Heart left ventricle (tissue), 16 donors: ENCODE measurements around the gene ANKH. TPM values are rescaled to one million over a fixed set of nuclear protein-coding genes. Genes with fewer than 3 reads are reported as not detected.
"Not testable (repeated sequence)": the region's sequence is repeated elsewhere in the genome, so short reads cannot be mapped to it uniquely, and the experiment has no call there.

Source experiments
- ATAC-seq, 4 donors: fragments of 200-7000 bp; cut with Tn5 transposase; one replicate each; pipeline ENCODE4 v1.9.1; 2020 to 2022; ENCODE audit warnings: moderate library complexity in 4 of 4, mild to moderate bottlenecking in 3 of 4, moderate number of reproducible peaks in 1 of 4
- DNase-seq, 5 donors: peaks; one replicate each; pipeline ENCODE4 v3.0.0-alpha.2; 2020
- H3K27ac ChIP-seq, 12 donors: fragments of 200-600 bp; sonication (generic) in 4 of 12; one replicate each; pipeline versions ENCODE4 v1.5.0 to v1.8.0; 2016 to 2022; ENCODE audit warnings: mild to moderate bottlenecking in 2 of 12
- H3K27me3 ChIP-seq, 9 donors: fragments of 200-600 bp; sonication (generic) in 2 of 9; one replicate each; pipeline versions ENCODE4 v1.5.1 to v1.8.0; 2016 to 2022; ENCODE audit warnings: mild to moderate bottlenecking in 3 of 9
- H3K36me3 ChIP-seq, 9 donors: fragments of 200-600 bp; sonication (generic) in 2 of 9; one replicate each; pipeline versions ENCODE4 v1.5.0 to v1.8.0; 2018 to 2022; ENCODE audit warnings: mild to moderate bottlenecking in 2 of 9
- H3K4me1 ChIP-seq, 12 donors: fragments of 200-600 bp; sonication (generic) in 4 of 12; one replicate each; pipeline versions ENCODE4 v1.5.0 to v1.8.0; 2016 to 2022; ENCODE audit warnings: mild to moderate bottlenecking in 3 of 12
- H3K4me3 ChIP-seq, 12 donors: fragments of 200-600 bp; sonication (generic) in 4 of 12; one replicate each; pipeline versions ENCODE4 v1.5.0 to v1.8.0; 2017 to 2022; ENCODE audit warnings: mild to moderate bottlenecking in 9 of 12, moderate library complexity in 4 of 12
- H3K9me3 ChIP-seq, 12 donors: fragments of 200-600 bp; sonication (generic) in 4 of 12; one replicate each; pipeline versions ENCODE4 v1.5.0 to v1.8.0; 2016 to 2022; ENCODE audit warnings: mild to moderate bottlenecking in 1 of 12
- CTCF ChIP-seq, 12 donors: fragments of 200-600 bp; sonication (generic) in 4 of 12; IDR thresholded peaks; one replicate each; pipeline versions ENCODE4 v1.5.0 to v1.8.0; 2018 to 2022; ENCODE audit warnings: antibody characterized with exemption in 12 of 12, mild to moderate bottlenecking in 5 of 12
- POLR2A ChIP-seq, 2 donors: fragments of 450-650 bp; IDR thresholded peaks; one replicate each; pipeline ENCODE4 v1.6.1; 2017; ENCODE audit warnings: antibody characterized with exemption in 2 of 2, mild to moderate bottlenecking in 2 of 2, moderate library complexity in 2 of 2
- WGBS, 4 donors: extraction: QIAGEN DNeasy Blood & Tissue Kit in 2 of 4; methylation state at CpG; one replicate each; pipeline versions ENCODE4 v1.1.5 to v1.1.7; 2013 to 2018; 5-methylcytosine and 5-hydroxymethylcytosine counted together
- intact Hi-C, 10 donors: fragments of 100-400 bp; cut with DNase I; formaldehyde crosslinking; loops; one replicate each; pipeline versions ENCODE4 v1.11.1 to v1.14.2; 2022
- long read RNA-seq, 3 donors: library from polyadenylated mRNA; unstranded; transcript quantifications; one replicate each; pipeline ENCODE4 v2.0.0, GENCODE V29; 2020 to 2021
- polyA plus RNA-seq, 2 donors: library from polyadenylated mRNA; stranded (reverse); fragments of 200-250 nt; gene quantifications; one replicate each; pipeline ENCODE4 v1.2.3, GENCODE V29; 2013
- total RNA-seq, 9 donors: library from RNA; depleted of rRNA in 2 of 9; stranded (reverse); fragments of >200 nt in 2 of 9; fragmentation: NEBNext Ultra II Directional in 3 of 9; extraction: Animal tissue kit (Norgen Biotek cat#: 25700) in 3 of 9; gene quantifications; one replicate each; pipeline versions ENCODE4 v1.1.0 to v1.2.4, GENCODE V29; 2016 to 2023
- donor health status: ischemic (EF 13 %, LVEDD 7.1; RV severe dilation, severe dysfunction).
- donor health status: healthy with polysubstance abuse.
- donor health status: DM: no; HTN: yes; CAD: no.
- donor health status: DM: no; HTN: no; CAD: no.
- donor health status: ischemic (EF 25% LVEDD 6.9; RV normal size, moderate dysfunction).
- donor health status: ischemic (EF 25% LVEDD 5.7; RV mildly dilated, moderate dysfunction).
- donor health status: healthy.
- donor health status: DM: yes; HTN: yes; CAD: no.
- donor health status: ischemic (EF 35%, LVEDD 5.7; RV mildly dilated, moderate dysfunction).
- donor health status: nonischemic (EF 11% LVEDD 7.7; RV severe dilation, severe dysfunction).
- donor health status: DM: yes; HTN: yes; CAD: no.
- donor health status: PGD.
- donor health status: ischemic (EF 29% LVEDD 5.4; RV normal size, mild dysfunction).
- donor health status: nonischemic (EF 23%, LVEDD 6.1; RV moderate dilation, normal function).

The ANKH gene
- 100 to 1,000 TPM in 8 of 9 donors, 10 to 100 TPM in 1; 87.1 to 260 (median 177) TPM for total RNA-seq
- 10 to 100 TPM; 54.1 to 59.7 TPM for polyA plus RNA-seq
- long read RNA-seq, donor 1, full-length matches to known transcripts: 87 of 188 reads
- long read RNA-seq, donor 1, partial matches to known transcripts: 42 of 188 reads
- long read RNA-seq, donor 1, other reads (novel, unspliced or antisense): 59 of 188 reads
- long read RNA-seq, donor 2, full-length matches to known transcripts: 10 of 207 reads
- long read RNA-seq, donor 2, partial matches to known transcripts: 64 of 207 reads
- long read RNA-seq, donor 2, other reads (novel, unspliced or antisense): 133 of 207 reads
- long read RNA-seq, donor 3, full-length matches to known transcripts: 109 of 203 reads
- long read RNA-seq, donor 3, partial matches to known transcripts: 29 of 203 reads
- long read RNA-seq, donor 3, other reads (novel, unspliced or antisense): 65 of 203 reads

GRCh38 chr5:14871214-14872069, at the start of gene ANKH:
Gene ANKH, minus strand, starts transcription at chr5:14871778. Its CDS starts 331 bp downstream, at chr5:14871447.
- no peaks in the 10 kb centered on the region for H3K36me3 ChIP-seq
- ATAC-seq (peak; percentile 52 to 93 (median 82)), DNase-seq (peak; percentile 87 to 90 (median 88))
- H3K27me3 ChIP-seq: peaks cover 0 to 4% (median 0%) of the 10 kb centered on the region in 9 donors
- TF ChIP-seq POLR2A (IDR thresholded peaks at IDR 0.05): no peak
- TF ChIP-seq CTCF (IDR thresholded peaks at IDR 0.05): peak in 2 of 12 donors; percentile 23 to 33
- peak within 1 kb of the TSS; percentile 94 to 100 (median 98) for H3K27ac ChIP-seq
- no peaks in the 10 kb centered on the region for H3K9me3 ChIP-seq
- WGBS, 4 donors: 1% methylated on average over 29 to 115 of the region's 115 CpGs
- peak within 1 kb of the TSS; percentile 75 to 97 (median 89) for H3K4me3 ChIP-seq
- peaks cover 0 to 32% (median 17%) of the 10 kb centered on the region in 12 donors for H3K4me1 ChIP-seq
- intact Hi-C loops: loop anchor here (1.0 to 10.0 kb wide), 19 partner anchors 43 to 184 kb away; no protein-coding TSS in a partner anchor

GRCh38 chr5:14920121-14920520, 48.5 kb upstream of the ANKH start:
- Histone ChIP-seq H3K27me3 (no peaks in the 10 kb centered on the region), H3K4me1 (peaks cover 0 to 24% (median 7%) of the 10 kb centered on the region in 12 donors), H3K27ac (no peak overlapping the region), H3K9me3 (no peaks in the 10 kb centered on the region), H3K36me3 (no peaks in the 10 kb centered on the region), H3K4me3 (no peak overlapping the region)
- TF ChIP-seq CTCF (IDR thresholded peaks at IDR 0.05) (no peak), POLR2A (IDR thresholded peaks at IDR 0.05) (no peak)
- no peak for DNase-seq
- ATAC-seq: no peak
- intact Hi-C loops: no loop called here
- 94 to 100% (median 95%) methylated on average over 3 of the region's 3 CpGs for WGBS, 4 donors

- DNase-seq, H3K27ac ChIP-seq, intact Hi-C loops, H3K4me3 ChIP-seq, ATAC-seq, H3K36me3 ChIP-seq, H3K27me3 ChIP-seq, H3K9me3 ChIP-seq: not testable (repeated sequence)
- 90 to 99% (median 97%) methylated on average over 2 of the region's 2 CpGs for WGBS, 4 donors
- H3K4me1 ChIP-seq: peaks cover 0 to 23% (median 7%) of the 10 kb centered on the region in 12 donors
These were observed 47.5 kb upstream of the ANKH start for GRCh38 chr5:14919106-14919505.

GRCh38 chr5:14917719-14918118, 46.1 kb upstream of the ANKH start:
- intact Hi-C loops: no loop called here
- ATAC-seq (peak in 2 of 4 donors; percentile 26 to 32), DNase-seq (peak in 1 of 5 donors; percentile 23)
- no peak overlapping the region for H3K27ac ChIP-seq
- H3K9me3 ChIP-seq: no peaks in the 10 kb centered on the region
- H3K27me3 ChIP-seq: no peaks in the 10 kb centered on the region
- WGBS, 4 donors: 51 to 71% (median 55%) methylated on average over 2 of the region's 2 CpGs
- no peaks in the 10 kb centered on the region for H3K36me3 ChIP-seq
- no peak overlapping the region for H3K4me3 ChIP-seq
- peaks cover 0 to 17% (median 4%) of the 10 kb centered on the region in 12 donors for H3K4me1 ChIP-seq
- TF ChIP-seq CTCF (IDR thresholded peaks at IDR 0.05) (no peak), POLR2A (IDR thresholded peaks at IDR 0.05) (no peak)
